Body of pancreas (tissue), 4 donors: Measurements from ENCODE around the gene KRTAP4-3.

Experiments used
- POLR2A ChIP-seq, 3 donors: fragments of 450-650 bp; IDR thresholded peaks; one replicate each; pipeline ENCODE4 v1.6.1; 2016; ENCODE audit warnings: antibody characterized with exemption in 3 of 3, mild to moderate bottlenecking in 2 of 3
- TF ChIP-seq, protein P1 (sequence below), 7 experiments: fragments of 450-650 bp in 4 of 7; fragments of 200-600 bp in 3 of 7; sonication (generic) in 3 of 7; IDR thresholded peaks; one replicate each; pipeline ENCODE4 v1.5.1; 2016 to 2019; ENCODE audit warnings: antibody characterized with exemption in 7 of 7

DNA sequence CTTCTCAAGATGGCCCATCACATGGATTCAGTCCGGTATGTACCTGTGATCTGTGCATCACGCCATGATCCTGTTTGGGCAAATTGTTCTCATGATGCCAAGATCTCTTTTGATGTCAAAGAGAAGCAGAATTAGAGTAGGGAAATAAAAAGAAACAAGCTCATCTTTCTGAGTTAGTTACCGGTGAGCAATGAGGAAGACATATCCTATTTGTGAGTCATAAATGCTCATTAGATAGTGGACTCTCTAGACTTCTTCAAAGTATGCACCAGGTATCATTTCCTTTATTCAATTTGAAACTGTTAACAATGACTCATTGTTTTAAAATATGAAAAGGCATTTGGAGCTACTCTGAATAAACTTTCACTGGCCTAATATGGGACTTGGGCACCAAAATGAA, 36.0 kb downstream of the KRTAP4-3 start:
- TF ChIP-seq, protein P1, sequence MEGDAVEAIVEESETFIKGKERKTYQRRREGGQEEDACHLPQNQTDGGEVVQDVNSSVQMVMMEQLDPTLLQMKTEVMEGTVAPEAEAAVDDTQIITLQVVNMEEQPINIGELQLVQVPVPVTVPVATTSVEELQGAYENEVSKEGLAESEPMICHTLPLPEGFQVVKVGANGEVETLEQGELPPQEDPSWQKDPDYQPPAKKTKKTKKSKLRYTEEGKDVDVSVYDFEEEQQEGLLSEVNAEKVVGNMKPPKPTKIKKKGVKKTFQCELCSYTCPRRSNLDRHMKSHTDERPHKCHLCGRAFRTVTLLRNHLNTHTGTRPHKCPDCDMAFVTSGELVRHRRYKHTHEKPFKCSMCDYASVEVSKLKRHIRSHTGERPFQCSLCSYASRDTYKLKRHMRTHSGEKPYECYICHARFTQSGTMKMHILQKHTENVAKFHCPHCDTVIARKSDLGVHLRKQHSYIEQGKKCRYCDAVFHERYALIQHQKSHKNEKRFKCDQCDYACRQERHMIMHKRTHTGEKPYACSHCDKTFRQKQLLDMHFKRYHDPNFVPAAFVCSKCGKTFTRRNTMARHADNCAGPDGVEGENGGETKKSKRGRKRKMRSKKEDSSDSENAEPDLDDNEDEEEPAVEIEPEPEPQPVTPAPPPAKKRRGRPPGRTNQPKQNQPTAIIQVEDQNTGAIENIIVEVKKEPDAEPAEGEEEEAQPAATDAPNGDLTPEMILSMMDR (IDR thresholded peaks at IDR 0.05): no peak
- no peak for TF ChIP-seq POLR2A (IDR thresholded peaks at IDR 0.05)
